ENCODE results near the gene NSG1.

NSG1 gene

GRCh38 chr4:4407299-4408131 lies 20.6 kb downstream of the NSG1 start:
- TF ChIP-seq CTCF (conservative IDR thresholded peaks at IDR 0.05; ENCODE audit: low read depth, low read length): no peak
- DNase-seq (ENCODE audit: low read depth): no peak

GRCh38 chr4:4408132-4408523 lies 21.2 kb downstream of the NSG1 start:
- no peak for TF ChIP-seq CTCF (conservative IDR thresholded peaks at IDR 0.05; ENCODE audit: low read depth, low read length)
- DNase-seq (ENCODE audit: low read depth): no peak
- H3K4me3 ChIP-seq (ENCODE audit: low read length): no peak overlapping the region

More at GRCh38 chr4:4407299-4408131, 20.6 kb downstream of the NSG1 start:
- no peak overlapping the region for H3K4me3 ChIP-seq (ENCODE audit: low read length)

- no peak overlapping the region for H3K4me3 ChIP-seq (ENCODE audit: low read length)
- DNase-seq (ENCODE audit: low read depth): no peak
- no peak for TF ChIP-seq CTCF (conservative IDR thresholded peaks at IDR 0.05; ENCODE audit: low read depth, low read length)
Observed at GRCh38 chr4:4408576-4409335, 21.9 kb downstream of the NSG1 start.

- TF ChIP-seq CTCF (conservative IDR thresholded peaks at IDR 0.05; ENCODE audit: low read depth, low read length): no peak
- DNase-seq (ENCODE audit: low read depth): no peak
- H3K4me3 ChIP-seq (ENCODE audit: low read length): no peak overlapping the region
Observed at GRCh38 chr4:4409416-4410115, 22.7 kb downstream of the NSG1 start.

- no peak for DNase-seq (ENCODE audit: low read depth)
- no peak for TF ChIP-seq CTCF (conservative IDR thresholded peaks at IDR 0.05; ENCODE audit: low read depth, low read length)
- no peak overlapping the region for H3K4me3 ChIP-seq (ENCODE audit: low read length)
Observed at GRCh38 chr4:4410271-4410670, 23.4 kb downstream of the NSG1 start.

- H3K4me3 ChIP-seq (ENCODE audit: low read length): no peak overlapping the region
- no peak for DNase-seq (ENCODE audit: low read depth)
- no peak for TF ChIP-seq CTCF (conservative IDR thresholded peaks at IDR 0.05; ENCODE audit: low read depth, low read length)
Observed at GRCh38 chr4:4411906-4412305, 25.0 kb downstream of the NSG1 start.

Data from retinal pigment epithelial cell (primary cell).